GM23248 (cell line): ENCODE results near the gene PEX5L. TPM values are rescaled to one million over a fixed set of nuclear protein-coding genes. Genes with fewer than 3 reads are reported as not detected.
"Not testable (repeated sequence)": the region's sequence is repeated elsewhere in the genome, so short reads cannot be mapped to it uniquely, and the experiment has no call there.

Experiments
- DNase-seq: peaks from one replicate; pipeline ENCODE4 v3.0.0-alpha.2; 2015
- H2AFZ ChIP-seq: fragments of 200-600 bp; sonication (generic); 2 replicates; pipeline ENCODE4 v1.6.1; 2016; ENCODE audit warnings: antibody characterized with exemption
- H3F3A ChIP-seq: fragments of 200-600 bp; sonication (generic); 2 replicates; pipeline ENCODE4 v1.6.1; 2016; ENCODE audit warnings: mild to moderate bottlenecking, antibody characterized with exemption, mixed run types; ENCODE audit not compliant: insufficient read depth
- H3K27ac ChIP-seq: fragments of 200-600 bp; sonication (generic); 2 replicates; pipeline ENCODE4 v1.5.1; 2016; ENCODE audit warnings: mild to moderate bottlenecking
- H3K27me3 ChIP-seq: fragments of 200-600 bp; sonication (generic); replicated peaks from 2 replicates; pipeline ENCODE4 v1.6.1; 2016; ENCODE audit warnings: mild to moderate bottlenecking; ENCODE audit not compliant: insufficient read depth
- H3K36me3 ChIP-seq: fragments of 200-600 bp; sonication (generic); 2 replicates; pipeline ENCODE4 v1.6.1; 2016; ENCODE audit warnings: low read depth, mild to moderate bottlenecking
- H3K4me1 ChIP-seq: fragments of 200-600 bp; sonication (generic); 2 replicates; pipeline ENCODE4 v1.6.1; 2016; ENCODE audit warnings: mild to moderate bottlenecking; ENCODE audit not compliant: insufficient read depth
- H3K4me2 ChIP-seq: fragments of 200-600 bp; sonication (generic); one replicate; pipeline ENCODE4 v1.6.1; 2016; ENCODE audit warnings: mild to moderate bottlenecking; ENCODE audit not compliant: unreplicated experiment
- H3K4me3 ChIP-seq: fragments of 200-600 bp; sonication (generic); 2 replicates; pipeline ENCODE4 v1.5.1; 2016; ENCODE audit warnings: mild to moderate bottlenecking
- H3K79me2 ChIP-seq: fragments of 200-600 bp; sonication (generic); 2 replicates; pipeline ENCODE4 v1.6.1; 2016; ENCODE audit warnings: mild to moderate bottlenecking; ENCODE audit not compliant: insufficient read depth
- H3K9ac ChIP-seq: fragments of 200-600 bp; sonication (generic); 2 replicates; pipeline ENCODE4 v1.6.1; 2016; ENCODE audit warnings: mild to moderate bottlenecking
- H3K9me2 ChIP-seq: fragments of 200-600 bp; sonication (generic); 2 replicates; pipeline ENCODE4 v1.6.1; 2016; ENCODE audit warnings: mixed run types, mild to moderate bottlenecking, moderate library complexity; ENCODE audit not compliant: insufficient read depth
- H3K9me3 ChIP-seq: fragments of 200-600 bp; sonication (generic); one replicate; pipeline ENCODE4 v1.6.1; 2017; ENCODE audit warnings: low read depth
- H4K20me1 ChIP-seq: fragments of 200-600 bp; sonication (generic); 2 replicates; pipeline ENCODE4 v1.6.0; 2016; ENCODE audit not compliant: insufficient read depth
- EZH2 ChIP-seq: fragments of 200-600 bp; sonication (generic); IDR thresholded peaks from 2 replicates; pipeline ENCODE4 v1.6.1; 2018; ENCODE audit warnings: antibody characterized with exemption, mild to moderate bottlenecking; ENCODE audit not compliant: insufficient read depth, poor library complexity, severe bottlenecking
- EZH2phosphoT487 ChIP-seq: fragments of 200-600 bp; sonication (generic); IDR thresholded peaks from 2 replicates; pipeline ENCODE4 v1.6.1; 2018; ENCODE audit warnings: antibody characterized with exemption, moderate library complexity, mild to moderate bottlenecking, low read depth; ENCODE audit not compliant: insufficient read depth
- WGBS, 2 experiments: methylation state at CpG; one replicate each; pipeline ENCODE4 v1.1.6; 2015 to 2017; ENCODE audit warnings: low lambda C conversion rate in 2 of 2, low coverage in 1 of 2; ENCODE audit errors: missing lambda C conversion rate in 2 of 2; 5-methylcytosine and 5-hydroxymethylcytosine counted together
- in situ Hi-C: fragments of 300-500 bp; cut with MboI; formaldehyde crosslinking; loops from 2 replicates; pipeline ENCODE4 v1.15.0; 2020
- polyA plus RNA-seq: library from polyadenylated mRNA; unstranded; fragments of >200 nt; fragmentation: Nextera tagmentation; extraction: Ambion mirVana; gene quantifications from 2 replicates; pipeline ENCODE4 v1.2.1, GENCODE V29; 2016
- total RNA-seq: library from RNA; depleted of rRNA; stranded (reverse); fragments of >200 nt; shearing (Covaris generic); gene quantifications from 2 replicates; pipeline ENCODE4 v1.2.3, GENCODE V29; 2014

The PEX5L gene
- total and polyA plus RNA-seq, 2 experiments from 2014 or later, result 0.03 TPM; not detected in 1

DNA sequence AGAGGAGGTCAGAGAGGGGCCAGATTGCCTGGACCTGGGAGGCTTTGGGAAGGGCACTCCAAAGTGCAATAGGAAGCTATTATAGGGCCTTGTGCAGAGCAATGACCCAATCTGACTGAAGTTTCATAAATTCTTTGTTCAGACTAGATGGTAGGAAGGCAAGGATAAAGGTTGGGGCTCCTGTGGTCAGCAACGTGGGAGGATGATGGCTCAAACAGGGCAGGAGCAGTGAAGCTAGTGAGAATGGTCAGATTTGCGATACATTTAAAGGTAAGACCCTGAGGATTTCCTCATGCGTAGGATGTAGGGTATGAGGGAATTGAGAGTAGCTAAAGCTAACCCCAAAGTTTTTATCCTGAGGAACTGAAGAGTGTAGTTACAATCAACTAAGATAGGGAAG, 244.9 kb downstream of the PEX5L start:
- no peaks in the 10 kb centered on the region for H3F3A ChIP-seq
- no peaks in the 10 kb centered on the region for H3K4me1 ChIP-seq
- no peaks in the 10 kb centered on the region for H3K27me3 ChIP-seq
- H3K4me2 ChIP-seq, result no peak overlapping the region
- H3K9ac ChIP-seq, result no peak overlapping the region
- DNase-seq, result no peak
- no peak overlapping the region for H2AFZ ChIP-seq
- TF ChIP-seq EZH2 (no peak), EZH2phosphoT487 (no peak)
- H3K9me2 ChIP-seq, result no peaks in the 10 kb centered on the region; the same call in 1 of the 2 replicates
- H3K27ac ChIP-seq, result no peak overlapping the region
- H4K20me1 ChIP-seq, result no peaks in the 10 kb centered on the region
- no peaks in the 10 kb centered on the region for H3K79me2 ChIP-seq
- in situ Hi-C loops, result no loop called here
- 97 to 100% methylated on average over 3 of the region's 3 CpGs for WGBS, 2 experiments
- no peaks in the 10 kb centered on the region for H3K36me3 ChIP-seq
- H3K4me3 ChIP-seq, result no peak overlapping the region
- no peaks in the 10 kb centered on the region for H3K9me3 ChIP-seq

DNA sequence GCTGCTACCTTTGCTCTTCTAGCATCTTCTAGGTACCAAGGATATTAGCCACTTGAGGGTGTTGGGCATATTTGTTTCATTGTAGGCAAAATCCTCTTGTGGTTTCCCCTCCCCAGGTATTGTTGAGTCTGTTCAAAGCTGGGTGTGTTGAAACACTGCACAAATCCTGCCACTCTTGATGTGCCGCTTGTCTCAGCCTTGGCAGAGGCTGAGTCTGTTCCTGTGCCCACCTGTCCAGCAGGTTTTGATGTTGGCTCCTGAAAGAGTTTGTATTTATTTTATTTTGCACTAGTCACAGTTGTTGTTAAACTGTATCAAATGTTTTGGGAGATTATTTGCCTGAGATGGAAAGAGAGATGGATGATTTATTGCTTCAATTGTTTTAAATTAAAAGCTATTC, 247.7 kb downstream of the PEX5L start:
- TF ChIP-seq EZH2 (no peak), EZH2phosphoT487 (no peak)
- Histone ChIP-seq H3K27me3 (no peaks in the 10 kb centered on the region), H3K4me2 (no peak overlapping the region), H3K36me3 (no peaks in the 10 kb centered on the region), H3K79me2 (no peaks in the 10 kb centered on the region), H3K9me2 (no peaks in the 10 kb centered on the region; the same call in 1 of the 2 replicates), H2AFZ (no peak overlapping the region), H3K9ac (no peak overlapping the region), H4K20me1 (no peaks in the 10 kb centered on the region), H3F3A (no peaks in the 10 kb centered on the region), H3K9me3 (no peaks in the 10 kb centered on the region), H3K27ac (no peak overlapping the region), H3K4me1 (no peaks in the 10 kb centered on the region), H3K4me3 (no peak overlapping the region)
- in situ Hi-C loops, result no loop called here
- DNase-seq, result no peak
- 97 to 100% methylated on average over 1 of the region's 1 CpG for WGBS, 2 experiments

DNA sequence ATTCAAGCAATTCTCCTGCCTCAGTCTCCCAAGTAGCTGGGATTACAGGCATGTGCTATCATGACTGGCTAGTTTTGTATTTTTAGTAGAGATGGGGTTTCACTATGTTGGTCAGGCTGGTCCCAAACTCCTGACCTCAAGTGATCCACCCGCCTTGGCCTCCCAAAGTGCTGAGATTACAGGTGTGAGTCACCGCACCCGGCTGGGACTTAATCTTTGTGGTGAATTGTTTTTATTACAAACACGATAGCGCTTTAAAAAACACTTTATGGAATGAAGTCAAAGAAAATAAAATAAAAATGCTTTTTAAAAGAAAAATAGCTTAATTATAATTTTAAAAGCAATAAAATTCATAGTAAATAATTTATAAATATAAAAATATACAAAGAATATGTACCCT, 253.9 kb downstream of the PEX5L start:
- H3K27me3 ChIP-seq, DNase-seq, H3K9ac ChIP-seq, H4K20me1 ChIP-seq, H3K27ac ChIP-seq, H3K36me3 ChIP-seq, H3K4me3 ChIP-seq, H3K4me1 ChIP-seq, H3K9me3 ChIP-seq, H3K79me2 ChIP-seq, H2AFZ ChIP-seq, in situ Hi-C loops, H3K4me2 ChIP-seq, H3K9me2 ChIP-seq, H3F3A ChIP-seq: not testable (repeated sequence)
- WGBS, 2 experiments, result 83 to 86% methylated on average over 5 of the region's 5 CpGs

DNA sequence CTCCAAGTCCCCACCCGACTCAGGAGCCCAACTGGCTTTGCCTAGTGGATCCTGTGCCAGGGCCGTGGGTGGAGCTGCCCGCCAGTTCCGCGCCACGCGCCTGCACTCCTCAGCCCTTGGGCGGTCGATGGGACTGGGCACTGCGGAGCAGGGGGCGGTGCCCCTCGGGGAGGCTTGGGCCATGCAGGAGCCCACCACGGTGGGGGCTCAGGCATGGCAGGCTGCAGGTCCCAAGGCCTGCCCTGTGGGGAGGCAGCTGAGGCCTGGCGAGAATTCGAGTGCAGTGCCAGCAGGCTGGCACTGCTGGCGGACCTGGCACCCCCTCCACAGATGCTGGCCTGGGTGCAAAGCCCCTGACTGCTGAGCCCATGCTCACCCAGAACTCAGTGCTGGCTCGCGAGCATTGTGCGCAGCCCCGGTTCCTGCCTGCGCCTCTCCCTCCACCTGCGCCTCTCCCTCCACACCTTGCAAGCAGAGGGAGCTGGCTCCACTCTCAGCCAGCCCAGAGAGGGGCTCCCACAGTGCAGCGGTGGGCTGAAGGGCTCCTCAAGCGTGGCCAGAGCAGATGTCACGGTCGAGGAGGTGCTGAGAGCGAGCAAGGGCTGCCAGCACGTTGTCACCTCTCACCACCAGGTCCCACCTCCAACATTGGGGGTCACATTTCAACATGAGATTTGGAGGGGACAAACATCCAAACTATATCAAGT, 261.2 kb downstream of the PEX5L start:
- no peaks in the 10 kb centered on the region for H3K27me3 ChIP-seq
- H3F3A ChIP-seq, result no peaks in the 10 kb centered on the region
- H3K4me3 ChIP-seq, result no peak overlapping the region
- no peak overlapping the region for H3K4me2 ChIP-seq
- H3K36me3 ChIP-seq, result no peaks in the 10 kb centered on the region
- no peaks in the 10 kb centered on the region for H3K79me2 ChIP-seq
- no peaks in the 10 kb centered on the region for H3K9me2 ChIP-seq
- no peaks in the 10 kb centered on the region for H3K4me1 ChIP-seq
- 97 to 98% methylated on average over 27 to 28 of the region's 28 CpGs for WGBS, 2 experiments
- no peaks in the 10 kb centered on the region for H4K20me1 ChIP-seq
- H3K9me3 ChIP-seq, result no peaks in the 10 kb centered on the region
- in situ Hi-C loops, result no loop called here
- H2AFZ ChIP-seq, result no peak overlapping the region
- TF ChIP-seq EZH2, result no peak
- no peak for TF ChIP-seq EZH2phosphoT487
- no peak overlapping the region for H3K9ac ChIP-seq
- DNase-seq, result no peak
- no peak overlapping the region for H3K27ac ChIP-seq

DNA sequence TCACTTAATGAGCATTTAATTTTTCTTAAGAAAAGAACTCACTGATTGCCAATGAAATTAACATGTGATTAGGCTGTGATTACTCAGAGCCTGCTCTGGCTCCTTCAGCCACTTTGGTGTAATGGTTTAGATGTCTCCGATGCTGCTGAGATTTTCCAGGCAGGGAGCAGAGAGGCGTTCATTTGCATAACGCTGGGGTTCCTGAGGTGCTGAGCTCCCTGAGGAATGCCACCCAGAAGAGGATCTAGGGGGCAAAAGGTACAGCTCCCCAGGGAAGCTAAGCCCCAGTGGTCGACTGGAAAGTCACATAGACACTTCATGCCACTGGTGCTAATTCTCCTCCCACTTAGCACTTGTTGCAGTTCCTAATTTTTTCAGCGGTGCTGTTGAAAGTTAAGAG, 264.4 kb downstream of the PEX5L start:
- H3K9me3 ChIP-seq, result no peaks in the 10 kb centered on the region
- WGBS, 2 experiments, result 77 to 78% methylated on average over 5 of the region's 5 CpGs
- no peak overlapping the region for H3K4me3 ChIP-seq
- no peaks in the 10 kb centered on the region for H4K20me1 ChIP-seq
- TF ChIP-seq EZH2, result no peak
- no peak for TF ChIP-seq EZH2phosphoT487
- H3K9me2 ChIP-seq, result no peaks in the 10 kb centered on the region
- no peak overlapping the region for H3K9ac ChIP-seq
- no peak overlapping the region for H2AFZ ChIP-seq
- no peaks in the 10 kb centered on the region for H3K79me2 ChIP-seq
- H3K27ac ChIP-seq, result no peak overlapping the region
- no peak overlapping the region for H3K4me2 ChIP-seq
- peaks cover 8% of the 10 kb centered on the region; the same call in 1 of the 2 replicates for H3K4me1 ChIP-seq
- no peaks in the 10 kb centered on the region for H3F3A ChIP-seq
- no peak for DNase-seq
- in situ Hi-C loops, result no loop called here
- no peaks in the 10 kb centered on the region for H3K27me3 ChIP-seq
- H3K36me3 ChIP-seq, result no peaks in the 10 kb centered on the region
